PFSK-1 (cell line): ENCODE measurements around the gene SOX8.

Experiments used
- FOXP2 ChIP-seq: optimal IDR thresholded peaks from 2 replicates; pipeline ENCODE3; 2011; ENCODE audit warnings: borderline replicate concordance, control low read depth, inconsistent platforms; ENCODE audit not compliant: insufficient read depth; ENCODE audit errors: extremely low read length, extremely low read depth
- POLR2AphosphoS5 ChIP-seq: IDR thresholded peaks from 2 replicates; pipeline ENCODE4 v1.6.1; 2012; ENCODE audit warnings: low read depth, mild to moderate bottlenecking, control low read depth, low read length, moderate library complexity
- SIN3A ChIP-seq: IDR thresholded peaks from 2 replicates; pipeline ENCODE4 v1.6.1; 2012; ENCODE audit warnings: mild to moderate bottlenecking, low read length, moderate library complexity, borderline replicate concordance; ENCODE audit not compliant: insufficient read depth
- TAF1 ChIP-seq: IDR thresholded peaks from 2 replicates; pipeline ENCODE4 v1.6.1; 2012; ENCODE audit warnings: low read length, control low read depth, borderline replicate concordance; ENCODE audit not compliant: insufficient read depth
- TF ChIP-seq, protein P1 (sequence below), 2 experiments: IDR thresholded peaks; 2 replicates each; pipeline versions ENCODE4 v1.6.1 to v1.8.0; 2011 to 2012; ENCODE audit warnings: low read depth in 2 of 2, low read length in 2 of 2, control low read depth in 1 of 2, inconsistent platforms in 1 of 2, mild to moderate bottlenecking in 1 of 2, moderate library complexity in 1 of 2; ENCODE audit not compliant: insufficient read depth in 1 of 2

SOX8 gene

GRCh38 chr16:1026057-1026783 lies 44.6 kb downstream of the SOX8 start:
- TF ChIP-seq POLR2AphosphoS5 (no peak), FOXP2 (no peak), SIN3A (no peak), TAF1 (no peak)
- TF ChIP-seq, protein P1, sequence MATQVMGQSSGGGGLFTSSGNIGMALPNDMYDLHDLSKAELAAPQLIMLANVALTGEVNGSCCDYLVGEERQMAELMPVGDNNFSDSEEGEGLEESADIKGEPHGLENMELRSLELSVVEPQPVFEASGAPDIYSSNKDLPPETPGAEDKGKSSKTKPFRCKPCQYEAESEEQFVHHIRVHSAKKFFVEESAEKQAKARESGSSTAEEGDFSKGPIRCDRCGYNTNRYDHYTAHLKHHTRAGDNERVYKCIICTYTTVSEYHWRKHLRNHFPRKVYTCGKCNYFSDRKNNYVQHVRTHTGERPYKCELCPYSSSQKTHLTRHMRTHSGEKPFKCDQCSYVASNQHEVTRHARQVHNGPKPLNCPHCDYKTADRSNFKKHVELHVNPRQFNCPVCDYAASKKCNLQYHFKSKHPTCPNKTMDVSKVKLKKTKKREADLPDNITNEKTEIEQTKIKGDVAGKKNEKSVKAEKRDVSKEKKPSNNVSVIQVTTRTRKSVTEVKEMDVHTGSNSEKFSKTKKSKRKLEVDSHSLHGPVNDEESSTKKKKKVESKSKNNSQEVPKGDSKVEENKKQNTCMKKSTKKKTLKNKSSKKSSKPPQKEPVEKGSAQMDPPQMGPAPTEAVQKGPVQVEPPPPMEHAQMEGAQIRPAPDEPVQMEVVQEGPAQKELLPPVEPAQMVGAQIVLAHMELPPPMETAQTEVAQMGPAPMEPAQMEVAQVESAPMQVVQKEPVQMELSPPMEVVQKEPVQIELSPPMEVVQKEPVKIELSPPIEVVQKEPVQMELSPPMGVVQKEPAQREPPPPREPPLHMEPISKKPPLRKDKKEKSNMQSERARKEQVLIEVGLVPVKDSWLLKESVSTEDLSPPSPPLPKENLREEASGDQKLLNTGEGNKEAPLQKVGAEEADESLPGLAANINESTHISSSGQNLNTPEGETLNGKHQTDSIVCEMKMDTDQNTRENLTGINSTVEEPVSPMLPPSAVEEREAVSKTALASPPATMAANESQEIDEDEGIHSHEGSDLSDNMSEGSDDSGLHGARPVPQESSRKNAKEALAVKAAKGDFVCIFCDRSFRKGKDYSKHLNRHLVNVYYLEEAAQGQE (IDR thresholded peaks at IDR 0.05; ENCODE audit: insufficient read depth in 1 of 2, low read depth in 2 of 2, low read length in 2 of 2) = no peak

DNA sequence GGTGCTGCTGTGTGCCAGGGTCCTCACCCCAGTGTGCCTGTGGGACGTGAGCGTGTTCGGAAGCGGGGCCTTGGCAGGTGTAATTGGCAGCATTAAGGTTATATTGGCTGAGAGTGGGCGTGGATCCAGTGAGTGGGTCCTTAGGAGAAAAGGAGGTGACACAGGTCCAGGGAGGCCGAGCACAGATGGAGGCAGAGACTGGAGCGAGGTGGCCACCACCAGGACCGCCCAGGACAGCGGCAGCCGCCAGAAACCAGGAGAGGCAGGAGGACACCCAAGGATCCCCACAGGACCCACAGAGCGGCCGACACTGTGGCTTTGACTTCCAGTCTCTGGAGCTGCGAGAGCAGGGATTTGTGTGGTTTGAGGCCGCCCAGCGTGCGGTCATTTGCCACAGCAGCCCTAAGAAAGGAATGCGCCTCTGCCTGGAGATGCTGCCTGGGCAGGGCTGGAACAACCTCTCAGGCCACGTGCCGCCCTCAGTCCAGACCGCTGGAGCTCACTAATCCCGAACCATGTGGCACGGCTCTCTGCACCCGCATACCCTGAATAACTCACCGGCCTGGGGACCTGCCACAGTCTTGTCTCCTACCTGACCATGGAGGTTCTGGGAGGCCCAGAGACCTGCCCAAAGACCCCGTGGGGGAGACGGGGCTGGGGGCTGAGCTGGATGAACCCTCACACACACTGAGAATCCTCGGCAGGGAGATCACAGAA lies 45.4 kb downstream of the SOX8 start:
- TF ChIP-seq FOXP2 (no peak), TAF1 (no peak), POLR2AphosphoS5 (no peak)
- TF ChIP-seq, protein P1 (IDR thresholded peaks at IDR 0.05; ENCODE audit: insufficient read depth in 1 of 2, low read depth in 2 of 2, low read length in 2 of 2) = no peak

- TF ChIP-seq, protein P1 (IDR thresholded peaks at IDR 0.05; ENCODE audit: insufficient read depth in 1 of 2, low read depth in 2 of 2, low read length in 2 of 2) = no peak
- TF ChIP-seq FOXP2 = no peak
- no peak for TF ChIP-seq POLR2AphosphoS5
- TF ChIP-seq TAF1 = no peak
- TF ChIP-seq SIN3A = no peak
Measured at GRCh38 chr16:1027501-1027815, 45.9 kb downstream of the SOX8 start.

- TF ChIP-seq SIN3A = no peak
- TF ChIP-seq, protein P1 (IDR thresholded peaks at IDR 0.05; ENCODE audit: insufficient read depth in 1 of 2, low read depth in 2 of 2, low read length in 2 of 2) = no peak
- TF ChIP-seq FOXP2 = no peak
- TF ChIP-seq POLR2AphosphoS5 = no peak
- no peak for TF ChIP-seq TAF1
Measured at GRCh38 chr16:1028056-1028455, 46.5 kb downstream of the SOX8 start.
